CD4-positive, alpha-beta memory T cell (primary cell): ENCODE data around the gene QARS1. TPM values are rescaled to one million over a fixed set of nuclear protein-coding genes. Genes with fewer than 3 reads are reported as not detected.

Experiments used
- CTCF ChIA-PET: fragments of 350-600 bp; sonication (Branson Sonifier 250); formaldehyde crosslinking; loops from one replicate; lab custom pipeline; 2021; ENCODE audit warnings: inconsistent platforms; ENCODE audit not compliant: partially characterized antibody; lab: Charles Lee
- POLR2A ChIA-PET: fragments of 350-600 bp; sonication (Branson Sonifier 250); formaldehyde crosslinking; loops from one replicate; lab custom pipeline; 2021; ENCODE audit not compliant: partially characterized antibody; lab: Charles Lee
- DNase-seq, 5 donors: peaks; one replicate each; pipeline versions ENCODE4 v3.0.0 to v3.0.0-alpha.2; 2020 to 2022; ENCODE audit warnings: mixed read lengths in 1 of 5
- H3K27ac ChIP-seq: one replicate; pipeline ENCODE4 v1.7.0; 2013; ENCODE audit warnings: low read depth, low read length
- H3K27me3 ChIP-seq: 2 replicates; pipeline ENCODE4 v1.7.0; 2013; ENCODE audit warnings: mild to moderate bottlenecking, low read length, moderate library complexity; ENCODE audit not compliant: insufficient read depth
- H3K36me3 ChIP-seq: 2 replicates; pipeline ENCODE4 v1.7.0; 2013; ENCODE audit warnings: mild to moderate bottlenecking, low read length, moderate library complexity; ENCODE audit not compliant: insufficient read depth
- H3K4me1 ChIP-seq: 2 replicates; pipeline ENCODE4 v1.7.0; 2013; ENCODE audit warnings: mild to moderate bottlenecking, low read length, moderate library complexity; ENCODE audit not compliant: insufficient read depth
- H3K4me3 ChIP-seq, 2 donors: one replicate each; pipeline ENCODE4 v1.7.0; 2013; ENCODE audit warnings: low read length in 2 of 2, mild to moderate bottlenecking in 1 of 2
- H3K9me3 ChIP-seq, 2 donors: one replicate each; pipeline ENCODE4 v1.7.0; 2013; ENCODE audit warnings: low read length in 2 of 2, control low read depth in 1 of 2; ENCODE audit not compliant: control insufficient read depth in 1 of 2
- H3K27ac Mint-ChIP-seq, 7 donors: one replicate each; pipeline ENCODE4 v1.8.0; 2020 to 2021; ENCODE audit warnings: mixed read lengths in 7 of 7, mild to moderate bottlenecking in 6 of 7, inconsistent platforms in 3 of 7, moderate library complexity in 3 of 7
- H3K27me3 Mint-ChIP-seq, 2 donors: one replicate each; pipeline ENCODE4 v1.8.0; 2020 to 2021; ENCODE audit warnings: mixed read lengths in 2 of 2
- H3K36me3 Mint-ChIP-seq, 2 donors: one replicate each; pipeline ENCODE4 v1.8.0; 2020 to 2021; ENCODE audit warnings: mixed read lengths in 2 of 2, inconsistent platforms in 1 of 2, mild to moderate bottlenecking in 1 of 2
- H3K4me1 Mint-ChIP-seq, 4 donors: one replicate each; pipeline ENCODE4 v1.8.0; 2020 to 2021; ENCODE audit warnings: mixed read lengths in 4 of 4, mild to moderate bottlenecking in 1 of 4
- H3K4me3 Mint-ChIP-seq, 8 donors: one replicate each; pipeline ENCODE4 v1.8.0; 2020 to 2021; ENCODE audit warnings: mixed read lengths in 8 of 8, mild to moderate bottlenecking in 7 of 8, moderate library complexity in 6 of 8, inconsistent platforms in 3 of 8
- H3K9me3 Mint-ChIP-seq, 8 donors: one replicate each; pipeline ENCODE4 v1.8.0; 2020 to 2021; ENCODE audit warnings: mixed read lengths in 8 of 8, mild to moderate bottlenecking in 5 of 8, inconsistent platforms in 3 of 8, moderate library complexity in 1 of 8
- intact Hi-C: fragments of 100-400 bp; cut with micrococcal nuclease; formaldehyde crosslinking; loops from one replicate; pipeline ENCODE4 v1.15.1; 2023
- polyA plus RNA-seq, 2 donors: library from polyadenylated mRNA; unstranded; fragments of 300-500 nt; fragmentation: Illumina TruSeq; gene quantifications; one replicate each; pipeline ENCODE4 v1.2.3, GENCODE V29; 2021
- total RNA-seq, 2 experiments: library from RNA; stranded (reverse); gene quantifications; one replicate each; pipeline ENCODE4 v1.2.3, GENCODE V29; 2021

QARS1 gene
- total and polyA plus RNA-seq, 4 experiments from 2014 or later = 102 to 199 (median 157) TPM

GRCh38 chr3:49111347-49111746, 6.8 kb upstream of the QARS1 start:
- Mint-ChIP-seq H3K36me3 (peaks cover 40 to 65% of the 10 kb centered on the region in 2 donors), H3K4me1 (peaks cover 0 to 9% (median 2%) of the 10 kb centered on the region in 4 donors), H3K27me3 (no peaks in the 10 kb centered on the region), H3K9me3 (no peaks in the 10 kb centered on the region), H3K4me3 (no peak overlapping the region), H3K27ac (no peak overlapping the region)
- Histone ChIP-seq H3K27me3 (no peaks in the 10 kb centered on the region), H3K4me3 (no peak overlapping the region), H3K36me3 (peaks cover 66% of the 10 kb centered on the region), H3K4me1 (no peaks in the 10 kb centered on the region), H3K9me3 (no peaks in the 10 kb centered on the region), H3K27ac (no peak overlapping the region)
- DNase-seq = peak in 1 of 5 donors; percentile 32
- ChIA-PET POLR2A (interaction anchor here (1.5 to 9.7 kb wide), 2 partner anchors 10 to 18 kb away, joined by 8 to 66 read pairs; partner anchors contain the start of genes QRICH1 and USP19), CTCF (interaction anchor here (1.4 kb wide), 1 partner anchor 9 kb away, joined by 3 read pairs; no protein-coding TSS in a partner anchor)
- intact Hi-C loops = no loop called here

GRCh38 chr3:49110780-49111179, 6.2 kb upstream of the QARS1 start:
- intact Hi-C loops = no loop called here
- H3K4me1 ChIP-seq = no peaks in the 10 kb centered on the region
- Mint-ChIP-seq H3K9me3 (no peaks in the 10 kb centered on the region), H3K27me3 (no peaks in the 10 kb centered on the region), H3K27ac (no peak overlapping the region), H3K4me1 (peaks cover 0 to 12% (median 3%) of the 10 kb centered on the region in 4 donors), H3K36me3 (peaks cover 35 to 59% of the 10 kb centered on the region in 2 donors), H3K4me3 (no peak overlapping the region)
- H3K36me3 ChIP-seq = peaks cover 61% of the 10 kb centered on the region
- H3K27me3 ChIP-seq = no peaks in the 10 kb centered on the region
- POLR2A ChIA-PET = interaction anchor here (1.5 to 9.7 kb wide), 2 partner anchors 11 to 17 kb away, joined by 8 to 66 read pairs; partner anchors contain the start of genes QRICH1 and USP19
- H3K27ac ChIP-seq = no peak overlapping the region
- CTCF ChIA-PET = interaction anchor here (1.0 to 1.4 kb wide), 2 partner anchors 9 to 123 kb away, joined by 3 read pairs; no protein-coding TSS in a partner anchor
- DNase-seq = no peak
- H3K4me3 ChIP-seq = no peak overlapping the region
- H3K9me3 ChIP-seq = no peaks in the 10 kb centered on the region

- Mint-ChIP-seq H3K27me3 (no peaks in the 10 kb centered on the region), H3K4me3 (no peak overlapping the region), H3K27ac (no peak overlapping the region), H3K9me3 (no peaks in the 10 kb centered on the region), H3K36me3 (peaks cover 19 to 48% of the 10 kb centered on the region in 2 donors), H3K4me1 (peaks cover 12 to 28% (median 21%) of the 10 kb centered on the region in 4 donors)
- Histone ChIP-seq H3K36me3 (peaks cover 38% of the 10 kb centered on the region), H3K27me3 (no peaks in the 10 kb centered on the region), H3K4me1 (peaks cover 16% of the 10 kb centered on the region), H3K27ac (no peak overlapping the region), H3K9me3 (no peaks in the 10 kb centered on the region), H3K4me3 (no peak overlapping the region)
- CTCF ChIA-PET = interaction anchor here (1.7 kb wide), 1 partner anchor 63 kb away, joined by 5 read pairs; the partner anchor contains the start of gene KLHDC8B
- intact Hi-C loops = no loop called here
- POLR2A ChIA-PET = interaction anchor here (1.6 to 9.7 kb wide), 3 partner anchors 13 to 15 kb away, joined by 8 to 122 read pairs (median 66); partner anchors contain the start of genes QRICH1 and USP19
- peak in 1 of 5 donors; percentile 26 for DNase-seq
Measured at GRCh38 chr3:49108346-49108745, 3.8 kb upstream of the QARS1 start.

- H3K4me3 ChIP-seq = peak overlapping the region; percentile 64 to 94
- H3K27me3 ChIP-seq = no peaks in the 10 kb centered on the region
- ChIA-PET POLR2A (interaction anchor here (0.9 to 9.7 kb wide), 8 partner anchors 10 to 172 kb away, joined by 3 to 122 read pairs (median 4); partner anchors contain the start of genes IMPDH2, NDUFAF3, QRICH1 and USP19), CTCF (interaction anchor here (0.6 to 2.0 kb wide), 3 partner anchors 10 to 82 kb away, joined by 3 to 17 read pairs (median 4); partner anchors contain the start of genes NDUFAF3 and QRICH1)
- intact Hi-C loops = loop anchor here (1.0 kb wide), 2 partner anchors 10 to 16 kb away; partner anchors contain the start of genes QRICH1 and USP19
- H3K36me3 ChIP-seq = peaks cover 36% of the 10 kb centered on the region
- H3K4me1 ChIP-seq = peaks cover 21% of the 10 kb centered on the region
- no peaks in the 10 kb centered on the region for H3K9me3 ChIP-seq
- H3K36me3 Mint-ChIP-seq = peaks cover 32 to 49% of the 10 kb centered on the region in 2 donors
- H3K9me3 Mint-ChIP-seq = no peaks in the 10 kb centered on the region
- no peaks in the 10 kb centered on the region for H3K27me3 Mint-ChIP-seq
- H3K27ac Mint-ChIP-seq = peak overlapping the region; percentile 94 to 99 (median 98)
- DNase-seq = no peak
- H3K4me1 Mint-ChIP-seq = peaks cover 12 to 38% (median 26%) of the 10 kb centered on the region in 4 donors
- H3K4me3 Mint-ChIP-seq = peak overlapping the region; percentile 96 to 99 (median 98)
- peak overlapping the region; percentile 92 for H3K27ac ChIP-seq
Measured at GRCh38 chr3:49104052-49104426, 518 bp downstream of the QARS1 start.

- peaks cover 54% of the 10 kb centered on the region for H3K36me3 ChIP-seq
- intact Hi-C loops = no loop called here
- no peak overlapping the region for H3K4me3 Mint-ChIP-seq
- H3K27ac Mint-ChIP-seq = peak overlapping the region in 1 of 7 donors; percentile 47
- no peaks in the 10 kb centered on the region for H3K9me3 ChIP-seq
- H3K27ac ChIP-seq = no peak overlapping the region
- peaks cover 19% of the 10 kb centered on the region for H3K4me1 ChIP-seq
- peaks cover 38 to 65% of the 10 kb centered on the region in 2 donors for H3K36me3 Mint-ChIP-seq
- no peaks in the 10 kb centered on the region for H3K27me3 Mint-ChIP-seq
- DNase-seq = no peak
- H3K27me3 ChIP-seq = no peaks in the 10 kb centered on the region
- peaks cover 6 to 28% (median 22%) of the 10 kb centered on the region in 4 donors for H3K4me1 Mint-ChIP-seq
- H3K9me3 Mint-ChIP-seq = peaks cover 0 to 2% (median 0%) of the 10 kb centered on the region in 8 donors
- ChIA-PET CTCF (interaction anchor here (1.4 to 1.6 kb wide), 2 partner anchors 27 to 179 kb away, joined by 3 read pairs; no protein-coding TSS in a partner anchor), POLR2A (no interaction called here)
- H3K4me3 ChIP-seq = no peak overlapping the region
Measured at GRCh38 chr3:49100046-49100615, 4.4 kb downstream of the QARS1 start.

- Mint-ChIP-seq H3K4me3 (peak overlapping the region in 1 of 8 donors; percentile 7), H3K9me3 (peaks cover 0 to 2% (median 0%) of the 10 kb centered on the region in 8 donors), H3K36me3 (peaks cover 38 to 61% of the 10 kb centered on the region in 2 donors), H3K27ac (no peak overlapping the region), H3K4me1 (peaks cover 8 to 25% (median 18%) of the 10 kb centered on the region in 4 donors), H3K27me3 (no peaks in the 10 kb centered on the region)
- intact Hi-C loops = no loop called here
- Histone ChIP-seq H3K4me1 (peaks cover 21% of the 10 kb centered on the region), H3K27me3 (no peaks in the 10 kb centered on the region), H3K9me3 (no peaks in the 10 kb centered on the region), H3K36me3 (peaks cover 54% of the 10 kb centered on the region), H3K4me3 (no peak overlapping the region), H3K27ac (no peak overlapping the region)
- POLR2A ChIA-PET = no interaction called here
- CTCF ChIA-PET = interaction anchor here (0.7 kb wide), 1 partner anchor 241 kb away, joined by 3 read pairs; the partner anchor contains the start of gene USP4
- DNase-seq = no peak
Measured at GRCh38 chr3:49098910-49099630, 5.5 kb downstream of the QARS1 start.
